Colonic mucosa (tissue), 4 donors: Measurements from ENCODE around the gene SUN3. TPM values are rescaled to one million over a fixed set of nuclear protein-coding genes. Genes with fewer than 3 reads are reported as not detected.

Experiments
- DNase-seq: peaks from one replicate; pipeline ENCODE4 v3.0.0-alpha.2; 2020
- H3K27ac ChIP-seq: fragments of 200-600 bp; one replicate; pipeline ENCODE4 v1.8.0; 2021
- H3K27me3 ChIP-seq: fragments of 200-600 bp; one replicate; pipeline ENCODE4 v1.8.0; 2021
- H3K36me3 ChIP-seq: fragments of 200-600 bp; one replicate; pipeline ENCODE4 v1.8.0; 2021
- H3K4me1 ChIP-seq: fragments of 200-600 bp; one replicate; pipeline ENCODE4 v1.8.0; 2021; ENCODE audit warnings: mild to moderate bottlenecking
- H3K4me3 ChIP-seq: fragments of 200-600 bp; one replicate; pipeline ENCODE4 v1.8.0; 2021
- H3K9ac ChIP-seq, 2 donors: one replicate each; pipeline ENCODE4 v1.7.0; 2013; ENCODE audit warnings: control low read depth in 2 of 2, low read depth in 2 of 2, low read length in 2 of 2
- H3K9me3 ChIP-seq: fragments of 200-600 bp; one replicate; pipeline ENCODE4 v1.8.0; 2021
- intact Hi-C: fragments of 100-400 bp; cut with DNase I; formaldehyde crosslinking; loops from one replicate; pipeline ENCODE4 v1.14.1; 2022
- total RNA-seq, 2 donors: library from RNA; stranded (reverse); fragmentation: NEBNext Ultra II Directional in 1 of 2; extraction: Animal tissue kit (Norgen Biotek cat#: 25700) in 1 of 2; gene quantifications; one replicate each; pipeline ENCODE4 v1.2.1, GENCODE V29; 2021
- TF ChIP-seq, protein P1 (sequence below): fragments of 200-600 bp; IDR thresholded peaks from one replicate; pipeline ENCODE4 v1.8.0; 2022; ENCODE audit warnings: antibody characterized with exemption, mild to moderate bottlenecking
- donor health status: healthy.
- donor health status: DM: no; HTN: no; CAD: no.
- donor health status: DM: no; HTN: no; CAD: no.

The SUN3 gene
- total RNA-seq, 2 donors from 2014 or later = not detected

DNA sequence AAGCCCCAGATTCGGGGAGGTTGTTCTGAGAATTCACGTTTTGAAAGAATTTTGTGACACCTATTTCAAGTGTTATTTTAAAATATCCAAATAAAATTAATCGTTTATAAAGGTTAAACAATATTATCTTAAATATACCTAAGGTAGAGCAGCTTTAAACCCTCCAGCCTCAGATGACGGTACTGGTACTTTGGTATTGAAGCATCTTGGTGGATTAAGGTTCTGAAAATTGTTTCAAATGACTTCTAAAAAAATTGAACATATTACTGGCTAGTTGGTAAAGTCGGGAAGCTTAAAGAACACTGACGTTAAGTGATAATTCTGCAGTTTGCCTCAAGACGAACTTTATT, 49.1 kb downstream of the SUN3 start:
- no peaks in the 10 kb centered on the region for H3K9me3 ChIP-seq
- no peaks in the 10 kb centered on the region for H3K4me1 ChIP-seq
- no peak for DNase-seq
- peak overlapping the region in 1 of 2 donors; percentile 87 for H3K9ac ChIP-seq
- peak overlapping the region; percentile 69 for H3K27ac ChIP-seq
- peaks cover 9% of the 10 kb centered on the region for H3K36me3 ChIP-seq
- intact Hi-C loops = no loop called here
- TF ChIP-seq, protein P1, sequence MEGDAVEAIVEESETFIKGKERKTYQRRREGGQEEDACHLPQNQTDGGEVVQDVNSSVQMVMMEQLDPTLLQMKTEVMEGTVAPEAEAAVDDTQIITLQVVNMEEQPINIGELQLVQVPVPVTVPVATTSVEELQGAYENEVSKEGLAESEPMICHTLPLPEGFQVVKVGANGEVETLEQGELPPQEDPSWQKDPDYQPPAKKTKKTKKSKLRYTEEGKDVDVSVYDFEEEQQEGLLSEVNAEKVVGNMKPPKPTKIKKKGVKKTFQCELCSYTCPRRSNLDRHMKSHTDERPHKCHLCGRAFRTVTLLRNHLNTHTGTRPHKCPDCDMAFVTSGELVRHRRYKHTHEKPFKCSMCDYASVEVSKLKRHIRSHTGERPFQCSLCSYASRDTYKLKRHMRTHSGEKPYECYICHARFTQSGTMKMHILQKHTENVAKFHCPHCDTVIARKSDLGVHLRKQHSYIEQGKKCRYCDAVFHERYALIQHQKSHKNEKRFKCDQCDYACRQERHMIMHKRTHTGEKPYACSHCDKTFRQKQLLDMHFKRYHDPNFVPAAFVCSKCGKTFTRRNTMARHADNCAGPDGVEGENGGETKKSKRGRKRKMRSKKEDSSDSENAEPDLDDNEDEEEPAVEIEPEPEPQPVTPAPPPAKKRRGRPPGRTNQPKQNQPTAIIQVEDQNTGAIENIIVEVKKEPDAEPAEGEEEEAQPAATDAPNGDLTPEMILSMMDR = no peak
- H3K27me3 ChIP-seq = no peaks in the 10 kb centered on the region
- H3K4me3 ChIP-seq = peak overlapping the region; percentile 62

DNA sequence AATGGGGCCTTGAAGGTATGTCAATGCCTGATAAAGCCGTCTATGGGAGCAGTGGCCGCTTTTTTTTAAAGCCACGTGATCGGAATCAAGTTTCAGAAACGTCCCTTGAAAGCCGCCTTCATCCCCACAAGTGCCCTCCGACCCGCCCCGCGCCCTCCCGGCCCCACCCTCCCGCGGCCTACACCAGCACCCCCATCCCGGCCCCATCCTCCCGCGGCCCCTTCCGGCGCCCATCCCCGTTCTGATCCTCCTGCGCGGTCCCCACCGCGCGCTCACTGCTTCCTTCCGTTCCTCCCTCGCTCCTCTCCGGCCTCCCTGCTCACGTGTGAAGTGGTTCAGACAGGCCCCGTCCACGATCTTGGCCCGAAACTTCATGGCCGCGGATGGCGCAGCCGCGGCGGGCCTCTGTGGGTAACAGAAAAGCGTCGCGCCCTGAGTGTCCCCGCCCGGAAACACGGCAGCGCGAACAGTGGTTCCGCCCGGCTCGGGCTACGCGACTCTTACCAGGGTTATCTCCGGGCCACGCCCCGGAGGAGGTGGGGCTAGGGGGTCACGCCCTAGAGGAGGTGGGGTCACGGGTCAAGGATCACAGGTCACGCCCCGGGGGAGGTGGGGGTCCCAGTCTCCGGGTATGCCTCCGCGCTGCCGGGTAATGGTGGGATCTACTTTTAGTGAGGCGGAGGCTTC, 49.6 kb downstream of the SUN3 start, which contains the start of gene HUS1:
Gene HUS1 (minus strand): TSS at position 471 of the 687 bp plus-strand sequence. CDS start 96 bp downstream, at position 375.
- TF ChIP-seq, protein P1 = no peak
- DNase-seq = peak; percentile 94
- Histone ChIP-seq H3K9ac (peak within 1 kb of the TSS; percentile 87 to 93), H3K27me3 (no peaks in the 10 kb centered on the region), H3K9me3 (no peaks in the 10 kb centered on the region), H3K27ac (peak within 1 kb of the TSS; percentile 69), H3K36me3 (peaks cover 9% of the 10 kb centered on the region), H3K4me1 (no peaks in the 10 kb centered on the region), H3K4me3 (peak within 1 kb of the TSS; percentile 62)
- intact Hi-C loops = no loop called here

DNA sequence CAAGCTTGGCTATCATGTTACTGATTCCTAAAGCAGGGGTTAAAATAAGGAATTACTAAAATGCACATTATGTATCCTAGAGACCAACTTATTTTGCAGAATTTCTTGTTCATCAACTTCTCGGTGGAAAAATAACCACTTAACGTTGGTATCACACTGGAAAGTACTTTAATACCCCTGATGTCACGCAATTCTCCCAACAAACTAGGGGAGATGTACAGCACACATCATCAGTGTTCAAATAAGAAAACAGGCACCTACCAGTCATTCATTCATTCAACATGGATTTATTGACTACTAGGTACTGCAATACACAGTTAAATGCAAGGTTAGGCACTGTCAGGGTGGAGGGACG, 50.1 kb downstream of the SUN3 start:
- Histone ChIP-seq H3K27ac (peak overlapping the region; percentile 69), H3K9ac (peak overlapping the region; percentile 87 to 93), H3K9me3 (no peaks in the 10 kb centered on the region), H3K27me3 (no peaks in the 10 kb centered on the region), H3K4me3 (peak overlapping the region; percentile 62), H3K36me3 (peaks cover 9% of the 10 kb centered on the region), H3K4me1 (no peaks in the 10 kb centered on the region)
- intact Hi-C loops = no loop called here
- DNase-seq = no peak
- TF ChIP-seq, protein P1 = no peak

DNA sequence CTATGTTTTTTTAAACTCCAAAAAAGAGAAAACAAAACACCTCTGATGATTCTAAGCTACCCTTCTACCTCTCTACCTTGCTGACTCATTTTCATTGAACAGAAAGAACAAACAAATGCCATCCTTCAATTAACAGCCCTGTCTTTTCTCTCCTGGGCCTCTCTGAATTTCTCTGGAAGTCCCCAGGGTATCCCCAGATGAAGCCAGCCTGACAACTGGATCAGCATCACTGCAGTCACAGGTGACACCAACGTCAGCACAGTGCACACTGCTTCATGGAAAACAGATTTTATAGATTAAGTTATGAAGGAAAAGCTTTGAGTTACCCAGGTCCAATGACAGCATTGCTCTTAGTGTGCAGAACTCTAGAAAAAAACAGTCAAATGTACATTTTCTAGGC, 55.2 kb downstream of the SUN3 start:
- Histone ChIP-seq H3K27ac (no peak overlapping the region), H3K9ac (no peak overlapping the region), H3K4me3 (no peak overlapping the region), H3K27me3 (no peaks in the 10 kb centered on the region), H3K36me3 (peaks cover 9% of the 10 kb centered on the region), H3K4me1 (peaks cover 4% of the 10 kb centered on the region), H3K9me3 (no peaks in the 10 kb centered on the region)
- TF ChIP-seq, protein P1 = no peak
- no peak for DNase-seq
- intact Hi-C loops = no loop called here

DNA sequence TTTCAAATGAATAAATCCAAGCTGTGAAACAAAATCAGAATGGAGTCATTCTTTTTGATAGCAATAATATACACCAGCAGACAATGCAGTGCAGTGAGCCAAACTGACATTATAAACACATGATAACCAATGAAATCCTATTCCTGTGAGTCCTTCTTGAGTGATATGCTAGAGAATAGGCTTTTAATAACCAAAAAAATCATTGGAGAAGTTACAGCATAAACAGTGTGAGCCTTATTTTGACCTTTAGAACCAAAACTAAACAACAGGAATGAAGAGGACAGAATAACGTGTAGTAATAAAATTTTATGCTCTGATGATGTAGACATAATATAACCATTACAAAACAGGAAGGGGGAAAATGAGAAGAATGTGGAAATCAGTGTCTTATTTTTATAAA, 58.1 kb downstream of the SUN3 start:
- Histone ChIP-seq H3K4me1 (peaks cover 4% of the 10 kb centered on the region), H3K9me3 (no peaks in the 10 kb centered on the region), H3K27ac (peak overlapping the region; percentile 88), H3K36me3 (peaks cover 17% of the 10 kb centered on the region), H3K27me3 (no peaks in the 10 kb centered on the region), H3K4me3 (no peak overlapping the region), H3K9ac (peak overlapping the region in 1 of 2 donors; percentile 52)
- TF ChIP-seq, protein P1 = no peak
- intact Hi-C loops = no loop called here
- DNase-seq = no peak
